Mesothelial cell of epicardium (in vitro differentiated cells): ENCODE data around the gene MACO1. TPM values are rescaled to one million over a fixed set of nuclear protein-coding genes. Genes with fewer than 3 reads are reported as not detected.

Source experiments
- DNase-seq, 2 experiments: peaks; one replicate each; pipeline ENCODE4 v3.0.0; 2021; ENCODE audit warnings: low spot score in 2 of 2; ENCODE audit not compliant: unreplicated experiment in 2 of 2
- H3K27ac Mint-ChIP-seq: 2 replicates; pipeline ENCODE4 v1.8.0; 2021; ENCODE audit warnings: mixed read lengths
- H3K27me3 Mint-ChIP-seq: 2 replicates; pipeline ENCODE4 v1.8.0; 2021; ENCODE audit warnings: low read depth, mixed read lengths
- H3K36me3 Mint-ChIP-seq: 2 replicates; pipeline ENCODE4 v1.8.0; 2021; ENCODE audit warnings: mixed read lengths
- H3K4me1 Mint-ChIP-seq: 2 replicates; pipeline ENCODE4 v1.8.0; 2021; ENCODE audit warnings: mixed read lengths
- H3K4me3 Mint-ChIP-seq: 2 replicates; pipeline ENCODE4 v1.8.0; 2021; ENCODE audit warnings: mild to moderate bottlenecking, moderate library complexity, mixed read lengths
- H3K9me3 Mint-ChIP-seq: 2 replicates; pipeline ENCODE4 v1.8.0; 2021; ENCODE audit warnings: mixed read lengths
- total RNA-seq: library from RNA; stranded (reverse); gene quantifications from 3 replicates; pipeline ENCODE4 v1.2.1, GENCODE V29; 2021
- TF ChIP-seq, protein P1 (sequence below): fragments of 200-600 bp; sonication (generic); IDR thresholded peaks from one replicate; pipeline ENCODE4 v1.5.0; 2021; ENCODE audit warnings: antibody characterized with exemption; ENCODE audit not compliant: unreplicated experiment

MACO1 gene
- total RNA-seq, 1 donor from 2014 or later: 26.9 TPM

DNA sequence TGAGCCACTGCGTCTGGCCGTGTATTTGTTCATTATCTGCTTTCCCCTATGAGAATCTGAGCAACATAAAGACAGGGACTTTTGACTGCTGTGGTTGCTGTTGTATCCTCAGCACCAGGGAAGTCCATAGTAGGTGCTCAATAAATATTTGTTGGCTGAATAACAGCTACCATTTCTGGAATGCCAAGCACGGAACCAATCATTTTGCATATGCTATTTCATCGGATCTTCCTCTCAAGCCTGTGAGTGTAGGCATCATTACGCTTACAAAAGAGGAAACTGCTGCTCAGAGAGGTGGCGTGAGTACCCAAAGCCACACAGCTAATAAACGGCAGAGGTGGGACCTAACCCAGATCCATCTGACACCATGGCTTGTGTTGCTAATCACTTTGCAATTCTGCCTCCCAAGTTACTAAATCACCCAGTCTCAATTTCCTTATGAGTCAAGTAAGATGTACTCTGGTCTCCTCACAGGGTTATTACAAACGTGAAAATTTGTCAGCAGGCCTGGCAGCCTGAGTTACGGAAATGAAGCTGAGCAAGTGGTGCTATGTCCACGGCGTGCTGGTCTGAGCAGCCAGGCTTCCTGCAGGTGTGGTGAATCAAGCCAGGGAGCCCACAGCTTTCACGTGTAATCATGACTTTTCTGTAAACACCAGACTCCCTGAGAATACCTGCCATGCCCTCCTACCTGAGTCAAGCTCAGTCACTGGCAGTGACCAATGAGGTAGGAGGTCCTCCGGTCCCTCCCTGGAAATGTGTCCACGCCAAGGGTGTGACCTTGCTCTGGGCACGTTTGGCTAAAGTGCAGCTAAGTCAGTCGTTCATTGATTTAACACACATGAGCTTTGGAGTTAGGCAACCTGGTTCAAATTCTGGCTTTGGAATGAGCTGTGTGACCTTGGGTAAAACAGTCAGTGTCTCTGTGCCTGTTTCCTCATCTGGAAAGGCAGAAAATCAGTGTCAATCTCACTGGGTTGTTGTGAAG lies 5.3 kb upstream of the MACO1 start:
- no peaks in the 10 kb centered on the region for H3K36me3 Mint-ChIP-seq
- H3K27me3 Mint-ChIP-seq: no peaks in the 10 kb centered on the region
- TF ChIP-seq, protein P1, sequence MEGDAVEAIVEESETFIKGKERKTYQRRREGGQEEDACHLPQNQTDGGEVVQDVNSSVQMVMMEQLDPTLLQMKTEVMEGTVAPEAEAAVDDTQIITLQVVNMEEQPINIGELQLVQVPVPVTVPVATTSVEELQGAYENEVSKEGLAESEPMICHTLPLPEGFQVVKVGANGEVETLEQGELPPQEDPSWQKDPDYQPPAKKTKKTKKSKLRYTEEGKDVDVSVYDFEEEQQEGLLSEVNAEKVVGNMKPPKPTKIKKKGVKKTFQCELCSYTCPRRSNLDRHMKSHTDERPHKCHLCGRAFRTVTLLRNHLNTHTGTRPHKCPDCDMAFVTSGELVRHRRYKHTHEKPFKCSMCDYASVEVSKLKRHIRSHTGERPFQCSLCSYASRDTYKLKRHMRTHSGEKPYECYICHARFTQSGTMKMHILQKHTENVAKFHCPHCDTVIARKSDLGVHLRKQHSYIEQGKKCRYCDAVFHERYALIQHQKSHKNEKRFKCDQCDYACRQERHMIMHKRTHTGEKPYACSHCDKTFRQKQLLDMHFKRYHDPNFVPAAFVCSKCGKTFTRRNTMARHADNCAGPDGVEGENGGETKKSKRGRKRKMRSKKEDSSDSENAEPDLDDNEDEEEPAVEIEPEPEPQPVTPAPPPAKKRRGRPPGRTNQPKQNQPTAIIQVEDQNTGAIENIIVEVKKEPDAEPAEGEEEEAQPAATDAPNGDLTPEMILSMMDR: no peak
- peaks cover 7% of the 10 kb centered on the region for H3K4me1 Mint-ChIP-seq
- no peaks in the 10 kb centered on the region for H3K9me3 Mint-ChIP-seq
- no peak overlapping the region for H3K4me3 Mint-ChIP-seq
- H3K27ac Mint-ChIP-seq: no peak overlapping the region
- DNase-seq: no peak

DNA sequence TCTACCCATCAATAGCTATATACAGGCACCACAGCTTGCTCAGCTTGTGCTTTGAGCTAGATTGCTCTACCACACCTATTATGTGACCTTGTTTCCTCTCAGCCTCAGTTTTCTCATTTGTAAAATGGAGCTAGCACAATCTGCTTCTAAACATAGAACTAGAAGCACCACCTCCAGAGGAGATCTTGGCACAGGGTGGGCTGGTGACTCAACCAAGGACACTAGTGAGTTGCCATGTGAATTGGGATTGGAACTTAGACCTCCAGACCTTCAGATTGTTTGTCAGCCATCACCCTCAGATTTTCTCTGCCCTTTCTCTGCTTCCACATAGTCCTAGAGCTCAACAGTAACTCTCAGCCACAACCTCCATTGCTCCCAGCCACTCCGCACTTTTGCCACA lies 3.0 kb upstream of the MACO1 start:
- Mint-ChIP-seq H3K27ac (no peak overlapping the region), H3K36me3 (no peaks in the 10 kb centered on the region), H3K4me3 (no peak overlapping the region)

GRCh38 chr1:25428475-25429166 lies 2.1 kb upstream of the MACO1 start:
- no peak for DNase-seq
- H3K4me3 Mint-ChIP-seq: peak overlapping the region; percentile 46
- TF ChIP-seq, protein P1: no peak
- H3K27me3 Mint-ChIP-seq: no peaks in the 10 kb centered on the region
- peak overlapping the region; percentile 76 for H3K27ac Mint-ChIP-seq
- no peaks in the 10 kb centered on the region for H3K36me3 Mint-ChIP-seq
- H3K4me1 Mint-ChIP-seq: peaks cover 28% of the 10 kb centered on the region
- H3K9me3 Mint-ChIP-seq: no peaks in the 10 kb centered on the region

More for the DNA sequence above, 3.0 kb upstream of the MACO1 start:
- TF ChIP-seq, protein P1: no peak
- no peak for DNase-seq
- Mint-ChIP-seq H3K9me3 (no peaks in the 10 kb centered on the region), H3K4me1 (peaks cover 19% of the 10 kb centered on the region), H3K27me3 (no peaks in the 10 kb centered on the region)

DNA sequence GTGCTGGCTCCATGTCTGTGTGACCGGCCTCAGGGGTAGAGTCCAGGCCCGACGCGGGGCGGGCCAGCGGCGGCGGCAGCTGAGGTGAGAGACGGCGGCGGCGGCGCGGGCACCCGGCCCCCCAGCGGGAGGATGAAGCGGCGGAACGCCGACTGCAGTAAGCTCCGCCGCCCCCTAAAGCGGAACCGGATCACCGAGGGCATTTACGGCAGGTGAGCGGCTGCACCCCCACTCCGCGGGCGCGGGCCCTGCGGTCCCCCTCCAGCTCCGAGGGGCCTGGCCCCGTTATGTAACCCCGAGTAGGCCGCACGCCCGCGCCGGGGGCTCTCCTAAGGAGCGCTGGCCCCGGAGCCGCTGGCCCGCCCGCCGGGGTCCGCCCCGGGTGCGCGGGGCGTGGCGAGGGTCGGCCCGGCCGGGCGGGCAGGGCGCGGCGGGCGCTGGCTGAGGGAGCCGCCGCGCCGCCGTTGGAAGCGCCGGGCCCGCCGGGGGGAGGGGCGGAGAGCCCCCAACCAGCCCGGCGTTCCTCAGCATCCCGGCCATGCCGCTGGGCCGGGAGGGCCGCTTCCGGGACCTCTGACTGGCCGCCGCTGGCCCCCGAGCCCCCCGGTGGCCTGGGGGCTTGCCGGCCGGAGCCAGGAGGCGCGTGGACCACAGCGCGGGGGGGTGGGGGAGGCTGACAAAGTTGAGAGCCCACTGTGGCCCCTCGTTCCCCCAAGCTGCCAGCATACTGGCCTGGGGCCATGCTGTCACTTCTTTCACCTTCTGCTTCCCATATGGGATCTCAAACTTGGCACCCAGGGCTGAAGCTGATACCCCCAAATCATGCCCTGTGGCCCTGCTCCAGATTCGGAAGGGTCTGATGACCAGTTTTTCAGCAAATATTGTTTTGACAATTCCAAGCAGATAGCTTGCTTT lies 527 bp downstream of the MACO1 start:
- peak overlapping the region; percentile 74 for H3K27ac Mint-ChIP-seq
- TF ChIP-seq, protein P1: no peak
- H3K36me3 Mint-ChIP-seq: no peaks in the 10 kb centered on the region
- H3K4me3 Mint-ChIP-seq: peak overlapping the region; percentile 92
- no peak for DNase-seq
- H3K9me3 Mint-ChIP-seq: no peaks in the 10 kb centered on the region
- H3K4me1 Mint-ChIP-seq: peaks cover 52% of the 10 kb centered on the region
- no peaks in the 10 kb centered on the region for H3K27me3 Mint-ChIP-seq
